GM12891 (cell line): ENCODE results near the gene FGF3.

Experiments
- DNase-seq: peaks from one replicate; pipeline ENCODE4 v3.0.0; 2011; ENCODE audit warnings: low spot score; ENCODE audit not compliant: insufficient read length
- FAIRE-seq: peaks from 2 replicates; lab custom pipeline; 2011; peaks lifted over from hg19 to GRCh38; lab: Jason Lieb, UNC
- PAX5 ChIP-seq: IDR thresholded peaks from 2 replicates; pipeline ENCODE4 v1.6.1; 2011; ENCODE audit warnings: low read length, moderate library complexity, mild to moderate bottlenecking; ENCODE audit not compliant: insufficient read depth, severe bottlenecking
- POLR2A ChIP-seq: IDR thresholded peaks from 2 replicates; pipeline ENCODE4 v1.6.1; 2011; ENCODE audit warnings: low read depth, low read length, control low read depth
- POLR2AphosphoS5 ChIP-seq: IDR thresholded peaks from 2 replicates; pipeline ENCODE4 v1.6.1; 2011; ENCODE audit warnings: low read depth, low read length, control low read depth
- POU2F2 ChIP-seq: IDR thresholded peaks from 2 replicates; pipeline ENCODE4 v1.6.1; 2011; ENCODE audit warnings: low read depth, mild to moderate bottlenecking, control low read depth, low read length, moderate library complexity
- SPI1 ChIP-seq: IDR thresholded peaks from 2 replicates; pipeline ENCODE4 v1.6.1; 2011; ENCODE audit warnings: low read depth, low read length, control low read depth
- TAF1 ChIP-seq: IDR thresholded peaks from 2 replicates; pipeline ENCODE4 v1.6.1; 2011; ENCODE audit warnings: low read depth, low read length, control low read depth

Gene FGF3

GRCh38 chr11:69834811-69835800 lies 15.9 kb upstream of the FGF3 start:
- FAIRE-seq: no peak
- TF ChIP-seq POLR2A (no peak), TAF1 (no peak), POU2F2 (no peak), SPI1 (no peak), POLR2AphosphoS5 (no peak)
- no peak for DNase-seq

- no peak for DNase-seq
- FAIRE-seq: no peak
- no peak for TF ChIP-seq SPI1
- no peak for TF ChIP-seq POLR2AphosphoS5
- TF ChIP-seq PAX5: no peak
- TF ChIP-seq POU2F2: no peak
- TF ChIP-seq TAF1: no peak
- no peak for TF ChIP-seq POLR2A
Measured at GRCh38 chr11:69834251-69834650, 15.0 kb upstream of the FGF3 start.

GRCh38 chr11:69832561-69833413 lies 13.6 kb upstream of the FGF3 start:
- FAIRE-seq: no peak
- no peak for TF ChIP-seq PAX5
- no peak for TF ChIP-seq SPI1
- no peak for TF ChIP-seq TAF1
- no peak for TF ChIP-seq POLR2AphosphoS5
- no peak for TF ChIP-seq POU2F2
- DNase-seq: no peak

GRCh38 chr11:69831985-69832384 lies 12.8 kb upstream of the FGF3 start:
- no peak for FAIRE-seq
- TF ChIP-seq TAF1 (no peak), POLR2A (no peak), SPI1 (no peak), POLR2AphosphoS5 (no peak), PAX5 (no peak), POU2F2 (no peak)

GRCh38 chr11:69830086-69830485 lies 10.9 kb upstream of the FGF3 start:
- DNase-seq (no peak), FAIRE-seq (no peak)
- no peak for TF ChIP-seq POLR2AphosphoS5
- no peak for TF ChIP-seq SPI1
- TF ChIP-seq POU2F2: no peak
- no peak for TF ChIP-seq PAX5
- no peak for TF ChIP-seq POLR2A

More at GRCh38 chr11:69831985-69832384, 12.8 kb upstream of the FGF3 start:
- no peak for DNase-seq

GRCh38 chr11:69828971-69829344 lies 9.7 kb upstream of the FGF3 start:
- FAIRE-seq: no peak
- no peak for DNase-seq

GRCh38 chr11:69828276-69828970 lies 9.2 kb upstream of the FGF3 start:
- FAIRE-seq: no peak
- TF ChIP-seq POU2F2: no peak
- DNase-seq: no peak

More at GRCh38 chr11:69828971-69829344, 9.7 kb upstream of the FGF3 start:
- TF ChIP-seq POU2F2: no peak
- TF ChIP-seq PAX5: no peak
- TF ChIP-seq TAF1: no peak
- no peak for TF ChIP-seq POLR2A
- no peak for TF ChIP-seq SPI1
- no peak for TF ChIP-seq POLR2AphosphoS5

GRCh38 chr11:69826773-69827172 lies 7.6 kb upstream of the FGF3 start:
- no peak for DNase-seq
- TF ChIP-seq TAF1: no peak
- TF ChIP-seq SPI1: no peak
- TF ChIP-seq POLR2AphosphoS5: no peak
- no peak for TF ChIP-seq POU2F2
- TF ChIP-seq PAX5: no peak
- TF ChIP-seq POLR2A: no peak
- FAIRE-seq: no peak

- TF ChIP-seq POLR2A (no peak), POLR2AphosphoS5 (no peak), POU2F2 (no peak), PAX5 (no peak), SPI1 (no peak), TAF1 (no peak)
- FAIRE-seq (no peak), DNase-seq (no peak)
Measured at GRCh38 chr11:69825941-69826340, 6.7 kb upstream of the FGF3 start.
